Measurements from ENCODE around the gene NUP133.
A peak's percentile ranks its signal among the peaks of the same experiment; 100 is the strongest.
"Not testable (repeated sequence)": the region's sequence is repeated elsewhere in the genome, so short reads cannot be mapped to it uniquely, and the experiment has no call there.

The NUP133 gene

GRCh38 chr1:229409616-229410369 is 98.3 kb downstream of the NUP133 start:
- no peak overlapping the region for H3K4me3 ChIP-seq (ENCODE audit: low read depth, low read length)
- no peak overlapping the region for H3K9ac ChIP-seq (ENCODE audit: low read depth, low read length)
- peaks cover 35% of the 10 kb centered on the region for H3K27me3 ChIP-seq (ENCODE audit: control insufficient read depth, insufficient read depth, low read length)
- no peaks in the 10 kb centered on the region for H3K9me3 ChIP-seq (ENCODE audit: control insufficient read depth, insufficient read depth, low read length)
- no peaks in the 10 kb centered on the region for H3K4me1 ChIP-seq (ENCODE audit: control insufficient read depth, insufficient read depth, low read length)
- no peaks in the 10 kb centered on the region for H3K36me3 ChIP-seq (ENCODE audit: control insufficient read depth, insufficient read depth, low read length)

GRCh38 chr1:229408458-229409037 is 99.6 kb downstream of the NUP133 start:
- no peaks in the 10 kb centered on the region for H3K36me3 ChIP-seq (ENCODE audit: control insufficient read depth, insufficient read depth, low read length)
- H3K9me3 ChIP-seq (ENCODE audit: control insufficient read depth, insufficient read depth, low read length), result no peaks in the 10 kb centered on the region
- H3K9ac ChIP-seq (ENCODE audit: low read depth, low read length), result no peak overlapping the region
- no peaks in the 10 kb centered on the region for H3K4me1 ChIP-seq (ENCODE audit: control insufficient read depth, insufficient read depth, low read length)
- peaks cover 35% of the 10 kb centered on the region for H3K27me3 ChIP-seq (ENCODE audit: control insufficient read depth, insufficient read depth, low read length)
- no peak overlapping the region for H3K4me3 ChIP-seq (ENCODE audit: low read depth, low read length)

GRCh38 chr1:229407206-229408026 is 100.7 kb downstream of the NUP133 start:
- Histone ChIP-seq H3K27me3 (ENCODE audit: control insufficient read depth, insufficient read depth, low read length) (peaks cover 35% of the 10 kb centered on the region), H3K4me3 (ENCODE audit: low read depth, low read length) (peak overlapping the region; percentile 58), H3K36me3 (ENCODE audit: control insufficient read depth, insufficient read depth, low read length) (no peaks in the 10 kb centered on the region), H3K4me1 (ENCODE audit: control insufficient read depth, insufficient read depth, low read length) (no peaks in the 10 kb centered on the region), H3K9ac (ENCODE audit: low read depth, low read length) (no peak overlapping the region), H3K9me3 (ENCODE audit: control insufficient read depth, insufficient read depth, low read length) (no peaks in the 10 kb centered on the region)

GRCh38 chr1:229406798-229407197 is 101.3 kb downstream of the NUP133 start:
- Histone ChIP-seq H3K27me3 (ENCODE audit: control insufficient read depth, insufficient read depth, low read length) (peaks cover 35% of the 10 kb centered on the region), H3K4me3 (ENCODE audit: low read depth, low read length) (peak overlapping the region; percentile 58), H3K9ac (ENCODE audit: low read depth, low read length) (no peak overlapping the region)

GRCh38 chr1:229403573-229403972 is 104.6 kb downstream of the NUP133 start:
- H3K4me1 ChIP-seq (ENCODE audit: control insufficient read depth, insufficient read depth, low read length), result no peaks in the 10 kb centered on the region
- H3K27me3 ChIP-seq (ENCODE audit: control insufficient read depth, insufficient read depth, low read length), result peaks cover 31% of the 10 kb centered on the region
- H3K9ac ChIP-seq (ENCODE audit: low read depth, low read length), result no peak overlapping the region
- H3K9me3 ChIP-seq (ENCODE audit: control insufficient read depth, insufficient read depth, low read length), result no peaks in the 10 kb centered on the region
- no peaks in the 10 kb centered on the region for H3K36me3 ChIP-seq (ENCODE audit: control insufficient read depth, insufficient read depth, low read length)
- no peak overlapping the region for H3K4me3 ChIP-seq (ENCODE audit: low read depth, low read length)

More at GRCh38 chr1:229406798-229407197, 101.3 kb downstream of the NUP133 start:
- Histone ChIP-seq H3K36me3 (ENCODE audit: control insufficient read depth, insufficient read depth, low read length) (no peaks in the 10 kb centered on the region), H3K9me3 (ENCODE audit: control insufficient read depth, insufficient read depth, low read length) (no peaks in the 10 kb centered on the region), H3K4me1 (ENCODE audit: control insufficient read depth, insufficient read depth, low read length) (no peaks in the 10 kb centered on the region)

- H3K4me3 ChIP-seq (ENCODE audit: low read depth, low read length), result no peak overlapping the region
- H3K9me3 ChIP-seq (ENCODE audit: control insufficient read depth, insufficient read depth, low read length), result no peaks in the 10 kb centered on the region
- no peak overlapping the region for H3K9ac ChIP-seq (ENCODE audit: low read depth, low read length)
- H3K27me3 ChIP-seq (ENCODE audit: control insufficient read depth, insufficient read depth, low read length), result peaks cover 30% of the 10 kb centered on the region
- no peaks in the 10 kb centered on the region for H3K36me3 ChIP-seq (ENCODE audit: control insufficient read depth, insufficient read depth, low read length)
- H3K4me1 ChIP-seq (ENCODE audit: control insufficient read depth, insufficient read depth, low read length), result no peaks in the 10 kb centered on the region
Measured at GRCh38 chr1:229402993-229403392, 105.1 kb downstream of the NUP133 start.

GRCh38 chr1:229402329-229402728 is 105.8 kb downstream of the NUP133 start:
- not testable (repeated sequence) for H3K9me3 ChIP-seq (ENCODE audit: control insufficient read depth, insufficient read depth, low read length); H3K4me3 ChIP-seq (ENCODE audit: low read depth, low read length); H3K36me3 ChIP-seq (ENCODE audit: control insufficient read depth, insufficient read depth, low read length); H3K9ac ChIP-seq (ENCODE audit: low read depth, low read length); H3K4me1 ChIP-seq (ENCODE audit: control insufficient read depth, insufficient read depth, low read length)
- peaks cover 25% of the 10 kb centered on the region for H3K27me3 ChIP-seq (ENCODE audit: control insufficient read depth, insufficient read depth, low read length)

- H3K9ac ChIP-seq (ENCODE audit: low read depth, low read length), result no peak overlapping the region
- H3K27me3 ChIP-seq (ENCODE audit: control insufficient read depth, insufficient read depth, low read length), result peaks cover 12% of the 10 kb centered on the region
- no peak overlapping the region for H3K4me3 ChIP-seq (ENCODE audit: low read depth, low read length)
- H3K9me3 ChIP-seq (ENCODE audit: control insufficient read depth, insufficient read depth, low read length), result no peaks in the 10 kb centered on the region
- no peaks in the 10 kb centered on the region for H3K4me1 ChIP-seq (ENCODE audit: control insufficient read depth, insufficient read depth, low read length)
- no peaks in the 10 kb centered on the region for H3K36me3 ChIP-seq (ENCODE audit: control insufficient read depth, insufficient read depth, low read length)
Measured at GRCh38 chr1:229397762-229398161, 110.4 kb downstream of the NUP133 start.

GRCh38 chr1:229396585-229397206 is 111.4 kb downstream of the NUP133 start:
- H3K9ac ChIP-seq (ENCODE audit: low read depth, low read length), result no peak overlapping the region
- peaks cover 12% of the 10 kb centered on the region for H3K27me3 ChIP-seq (ENCODE audit: control insufficient read depth, insufficient read depth, low read length)
- no peak overlapping the region for H3K4me3 ChIP-seq (ENCODE audit: low read depth, low read length)
- H3K4me1 ChIP-seq (ENCODE audit: control insufficient read depth, insufficient read depth, low read length), result no peaks in the 10 kb centered on the region
- no peaks in the 10 kb centered on the region for H3K36me3 ChIP-seq (ENCODE audit: control insufficient read depth, insufficient read depth, low read length)
- H3K9me3 ChIP-seq (ENCODE audit: control insufficient read depth, insufficient read depth, low read length), result no peaks in the 10 kb centered on the region

- H3K27me3 ChIP-seq (ENCODE audit: control insufficient read depth, insufficient read depth, low read length), result peaks cover 10% of the 10 kb centered on the region
- not testable (repeated sequence) for H3K9ac ChIP-seq (ENCODE audit: low read depth, low read length); H3K4me3 ChIP-seq (ENCODE audit: low read depth, low read length); H3K4me1 ChIP-seq (ENCODE audit: control insufficient read depth, insufficient read depth, low read length); H3K36me3 ChIP-seq (ENCODE audit: control insufficient read depth, insufficient read depth, low read length); H3K9me3 ChIP-seq (ENCODE audit: control insufficient read depth, insufficient read depth, low read length)
Measured at GRCh38 chr1:229394517-229394916, 113.6 kb downstream of the NUP133 start.

- Histone ChIP-seq H3K27me3 (ENCODE audit: control insufficient read depth, insufficient read depth, low read length) (peaks cover 4% of the 10 kb centered on the region), H3K4me3 (ENCODE audit: low read depth, low read length) (no peak overlapping the region), H3K4me1 (ENCODE audit: control insufficient read depth, insufficient read depth, low read length) (no peaks in the 10 kb centered on the region), H3K9ac (ENCODE audit: low read depth, low read length) (no peak overlapping the region), H3K36me3 (ENCODE audit: control insufficient read depth, insufficient read depth, low read length) (no peaks in the 10 kb centered on the region), H3K9me3 (ENCODE audit: control insufficient read depth, insufficient read depth, low read length) (no peaks in the 10 kb centered on the region)
Measured at GRCh38 chr1:229392936-229393335, 115.2 kb downstream of the NUP133 start.
